GM06990 (cell line): ENCODE data around the gene HIC1.

ENCODE experiments used
- DNase-seq: peaks from one replicate; pipeline ENCODE4 v3.0.0-alpha.2; 2011; ENCODE audit not compliant: insufficient read length; ENCODE audit errors: extremely low read depth
- H3K27me3 ChIP-seq: replicated peaks from 2 replicates; pipeline ENCODE4 v1.6.0; 2011; ENCODE audit warnings: low read length; ENCODE audit not compliant: control insufficient read depth, insufficient read depth
- H3K36me3 ChIP-seq: 2 replicates; pipeline ENCODE4 v1.5.1; 2011; ENCODE audit warnings: low read length; ENCODE audit not compliant: control insufficient read depth, insufficient read depth
- H3K4me3 ChIP-seq: replicated peaks from 2 replicates; pipeline ENCODE4 v1.5.1; 2011; ENCODE audit warnings: low read depth, mild to moderate bottlenecking, control low read depth, low read length
- CTCF ChIP-seq: IDR thresholded peaks from 2 replicates; pipeline ENCODE4 v1.5.1; 2011; ENCODE audit warnings: low read length, control low read depth, mild to moderate bottlenecking, inconsistent platforms; ENCODE audit not compliant: insufficient read depth, poor library complexity, severe bottlenecking

The HIC1 gene

GRCh38 chr17:2059547-2060384, 4.9 kb downstream of the HIC1 start:
- H3K36me3 ChIP-seq, result peaks cover 23% of the 10 kb centered on the region
- no peak for DNase-seq

GRCh38 chr17:2060385-2060658, 5.4 kb downstream of the HIC1 start:
- no peak for DNase-seq
- TF ChIP-seq CTCF, result no peak
- Histone ChIP-seq H3K36me3 (peaks cover 26% of the 10 kb centered on the region), H3K4me3 (no peak overlapping the region), H3K27me3 (no peaks in the 10 kb centered on the region)

More at GRCh38 chr17:2059547-2060384, 4.9 kb downstream of the HIC1 start:
- no peak for TF ChIP-seq CTCF
- Histone ChIP-seq H3K27me3 (no peaks in the 10 kb centered on the region), H3K4me3 (peak overlapping the region; percentile 7; the same call in 1 of the 2 replicates)

- DNase-seq, result no peak
- Histone ChIP-seq H3K4me3 (no peak overlapping the region), H3K27me3 (no peaks in the 10 kb centered on the region), H3K36me3 (peaks cover 28% of the 10 kb centered on the region)
- TF ChIP-seq CTCF, result no peak
Measured at GRCh38 chr17:2060681-2061440, 6.0 kb downstream of the HIC1 start.

GRCh38 chr17:2061441-2061958, 6.6 kb downstream of the HIC1 start:
- Histone ChIP-seq H3K27me3 (no peaks in the 10 kb centered on the region), H3K36me3 (peaks cover 30% of the 10 kb centered on the region)
- no peak for DNase-seq

GRCh38 chr17:2062571-2063183, 7.8 kb downstream of the HIC1 start:
- no peak for DNase-seq
- Histone ChIP-seq H3K4me3 (no peak overlapping the region), H3K27me3 (no peaks in the 10 kb centered on the region), H3K36me3 (peaks cover 34% of the 10 kb centered on the region)
- no peak for TF ChIP-seq CTCF

More at GRCh38 chr17:2061441-2061958, 6.6 kb downstream of the HIC1 start:
- TF ChIP-seq CTCF, result no peak
- no peak overlapping the region for H3K4me3 ChIP-seq
